ENCODE results near the gene ZNF783.

Gene ZNF783

GRCh38 chr7:149283321-149283720 is 21.3 kb downstream of the ZNF783 start:
- DNase-seq, result no peak

- DNase-seq, result no peak
Measured at GRCh38 chr7:149284343-149284742, 22.3 kb downstream of the ZNF783 start.

- peak; percentile 98 for DNase-seq
Measured at GRCh38 chr7:149284850-149285585, 23.0 kb downstream of the ZNF783 start.

GRCh38 chr7:149285603-149286002 is 23.6 kb downstream of the ZNF783 start:
- no peak for DNase-seq

- no peak for DNase-seq
Measured at GRCh38 chr7:149286811-149287400, 24.9 kb downstream of the ZNF783 start.

GRCh38 chr7:149287622-149288021 is 25.6 kb downstream of the ZNF783 start:
- DNase-seq, result no peak

- DNase-seq, result no peak
Measured at GRCh38 chr7:149289262-149289661, 27.3 kb downstream of the ZNF783 start.

- no peak for DNase-seq
Measured at GRCh38 chr7:149289856-149290255, 27.9 kb downstream of the ZNF783 start.

- DNase-seq, result no peak
Measured at GRCh38 chr7:149291036-149291780, 29.2 kb downstream of the ZNF783 start.

GRCh38 chr7:149291781-149292461 is 29.9 kb downstream of the ZNF783 start:
- DNase-seq, result no peak

GRCh38 chr7:149292462-149292823 is 30.4 kb downstream of the ZNF783 start:
- DNase-seq, result no peak

- DNase-seq, result no peak
Measured at GRCh38 chr7:149293338-149293737, 31.3 kb downstream of the ZNF783 start.

- no peak for DNase-seq
Measured at GRCh38 chr7:149293946-149294633, 32.1 kb downstream of the ZNF783 start.

GRCh38 chr7:149294634-149295480 is 32.9 kb downstream of the ZNF783 start:
- DNase-seq, result no peak

GRCh38 chr7:149295481-149295850 is 33.5 kb downstream of the ZNF783 start:
- no peak for DNase-seq

- DNase-seq, result no peak
Measured at GRCh38 chr7:149296368-149296767, 34.4 kb downstream of the ZNF783 start.

GRCh38 chr7:149297034-149297755 is 35.2 kb downstream of the ZNF783 start:
- DNase-seq, result peak; percentile 46

- DNase-seq, result peak; percentile 15
Measured at GRCh38 chr7:149300620-149301285, 38.8 kb downstream of the ZNF783 start.

GRCh38 chr7:149302222-149302621 is 40.2 kb downstream of the ZNF783 start:
- no peak for DNase-seq

- DNase-seq, result no peak
Measured at GRCh38 chr7:149302865-149303264, 40.9 kb downstream of the ZNF783 start.

- no peak for DNase-seq
Measured at GRCh38 chr7:149304006-149304405, 42.0 kb downstream of the ZNF783 start.
